ENCODE results near the gene SVIL.
"Not testable (repeated sequence)": the region's sequence is repeated elsewhere in the genome, so short reads cannot be mapped to it uniquely, and the experiment has no call there.

The SVIL gene

DNA sequence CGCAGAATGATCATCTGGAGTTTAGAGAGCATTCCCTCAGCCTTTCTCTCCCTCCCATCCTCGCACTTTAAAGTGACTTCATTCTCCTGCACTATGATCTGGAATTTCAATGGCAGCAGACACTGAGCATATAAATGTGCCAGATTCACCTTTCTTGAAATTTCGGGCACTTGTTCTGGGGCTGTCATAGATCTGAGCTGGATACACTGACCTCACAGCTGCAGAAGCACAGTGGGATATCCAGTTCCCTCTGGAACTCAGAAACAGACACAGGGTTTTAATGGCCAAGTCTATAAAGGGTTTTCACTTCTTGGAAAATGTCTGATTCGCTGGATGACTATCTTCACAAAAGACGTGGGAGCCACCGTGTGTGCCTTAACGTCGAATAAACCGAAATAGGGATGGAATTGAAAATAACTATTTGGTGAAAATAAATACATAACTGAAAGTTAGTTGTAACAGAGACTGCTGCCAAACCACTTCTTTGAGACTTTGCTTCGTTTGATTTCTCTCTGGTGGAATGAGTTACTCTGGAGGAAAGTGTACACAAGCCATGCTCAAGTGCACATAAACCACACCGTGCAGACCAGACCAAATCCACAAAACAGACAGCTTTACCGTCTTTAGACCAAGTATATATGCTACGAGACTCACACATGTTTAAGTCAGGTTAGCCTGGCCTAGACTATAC is 126.1 kb downstream of the SVIL start:
- no peak for FAIRE-seq

DNA sequence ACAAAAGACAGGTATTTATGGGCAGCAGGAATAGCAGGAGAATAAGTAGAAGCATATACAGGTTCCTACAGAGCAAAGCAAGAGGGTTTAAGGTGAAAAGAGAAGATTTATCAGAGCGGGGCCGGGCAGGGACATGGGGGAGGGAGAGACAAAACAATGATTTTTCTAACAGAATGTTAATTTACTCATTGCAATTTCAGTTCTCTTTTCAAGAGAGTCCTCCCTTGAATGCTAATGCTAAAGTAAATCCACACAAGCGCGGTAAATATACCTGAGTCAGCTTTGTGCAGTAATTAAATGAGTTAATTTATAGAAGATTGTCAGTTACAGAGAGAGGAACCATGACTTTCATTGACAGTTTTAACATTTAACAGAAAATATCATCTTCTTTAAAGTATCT is 127.0 kb downstream of the SVIL start:
- not testable (repeated sequence) for FAIRE-seq

GRCh38 chr10:29506324-29506921 is 128.3 kb downstream of the SVIL start:
- FAIRE-seq = not testable (repeated sequence)

GRCh38 chr10:29502351-29502750 is 132.4 kb downstream of the SVIL start:
- FAIRE-seq = no peak

- FAIRE-seq = no peak
Measured at GRCh38 chr10:29501692-29502091, 133.1 kb downstream of the SVIL start.

DNA sequence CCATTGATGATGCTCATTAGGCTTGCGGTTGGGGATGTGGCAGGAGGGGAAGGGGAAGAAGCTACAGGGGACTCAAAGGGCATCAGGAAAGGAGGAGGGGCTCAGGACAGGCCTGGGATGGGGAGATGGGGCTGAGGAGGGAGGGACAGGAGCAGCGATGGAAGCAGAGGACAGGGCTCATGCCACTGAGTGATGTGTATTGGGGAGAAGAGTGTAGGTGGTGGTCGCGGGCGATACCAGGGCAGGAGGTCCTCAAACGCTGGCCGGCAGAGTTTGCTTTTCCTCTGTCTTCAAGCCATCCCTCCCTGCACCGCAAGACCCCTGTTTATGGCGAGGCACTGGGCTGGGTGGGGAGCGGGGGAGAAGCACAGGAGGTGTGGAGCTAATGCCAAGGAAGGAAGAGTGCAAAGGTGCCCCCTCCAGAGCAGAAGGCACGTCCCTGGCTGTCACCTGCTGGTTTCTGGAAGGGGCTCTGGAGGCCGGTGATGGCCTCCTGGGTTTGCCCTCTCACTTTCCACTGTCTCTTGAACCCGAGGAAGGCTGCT is 134.7 kb downstream of the SVIL start:
- no peak for FAIRE-seq

DNA sequence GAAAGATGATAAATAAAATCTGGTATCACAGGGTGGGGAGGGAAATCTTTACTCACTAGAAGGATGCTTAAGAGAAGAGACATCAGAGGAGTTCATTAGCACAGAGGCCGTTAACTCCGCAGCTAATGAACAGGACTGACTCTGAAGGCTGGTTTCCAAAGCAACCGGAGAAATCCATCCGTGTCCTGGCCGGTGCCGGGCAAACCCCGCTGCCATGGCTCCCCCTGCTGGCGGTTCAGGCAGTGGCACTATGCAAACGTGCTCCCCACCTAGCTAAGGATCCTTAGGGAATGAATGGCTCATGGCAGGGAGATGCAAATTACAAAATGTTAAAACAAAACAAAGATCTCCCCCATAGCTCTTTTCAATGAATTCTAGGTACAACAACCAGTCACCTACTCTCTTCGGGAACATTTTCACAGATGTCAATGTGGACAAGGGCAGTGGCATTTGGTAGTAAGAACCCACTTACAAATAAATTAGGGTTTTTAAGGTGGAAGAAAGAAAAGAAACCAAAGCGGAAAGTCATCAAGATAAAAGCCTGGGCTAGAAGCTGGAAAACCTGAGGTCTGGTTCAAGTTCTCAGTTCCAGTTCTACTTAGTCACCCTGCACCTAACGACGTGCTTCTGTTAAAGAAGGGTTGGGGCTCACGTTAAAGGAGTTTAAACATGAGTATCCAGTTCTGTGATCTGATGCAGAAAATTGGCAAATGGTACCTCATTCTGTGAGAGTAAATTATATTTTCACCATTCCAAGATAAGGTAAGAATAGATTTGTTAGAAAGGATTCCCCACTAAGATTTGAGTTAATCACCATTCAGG is 138.2 kb downstream of the SVIL start:
- FAIRE-seq = peak; percentile 82

DNA sequence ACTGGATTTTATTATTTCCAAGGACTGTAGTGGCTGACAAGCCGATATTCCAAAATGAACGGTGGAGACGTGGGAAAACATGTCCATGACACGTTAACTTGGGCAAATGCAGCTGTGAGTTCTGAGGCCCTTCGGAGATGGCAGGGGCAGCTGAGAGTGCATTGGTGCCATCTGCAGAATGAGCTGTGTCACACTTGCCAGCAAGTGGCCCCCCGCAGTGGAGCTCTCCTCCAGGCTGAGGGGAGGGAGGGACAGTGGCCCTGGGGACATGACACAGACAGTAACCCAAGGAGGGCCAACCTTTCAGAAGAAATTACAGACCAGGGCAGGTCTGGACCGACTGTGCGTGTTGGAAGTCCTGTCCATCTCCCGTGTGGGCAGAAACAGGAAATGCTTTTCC is 139.4 kb downstream of the SVIL start:
- no peak for FAIRE-seq

GRCh38 chr10:29493697-29494096 is 141.1 kb downstream of the SVIL start:
- no peak for FAIRE-seq

GRCh38 chr10:29492774-29493173 is 142.0 kb downstream of the SVIL start:
- no peak for FAIRE-seq

DNA sequence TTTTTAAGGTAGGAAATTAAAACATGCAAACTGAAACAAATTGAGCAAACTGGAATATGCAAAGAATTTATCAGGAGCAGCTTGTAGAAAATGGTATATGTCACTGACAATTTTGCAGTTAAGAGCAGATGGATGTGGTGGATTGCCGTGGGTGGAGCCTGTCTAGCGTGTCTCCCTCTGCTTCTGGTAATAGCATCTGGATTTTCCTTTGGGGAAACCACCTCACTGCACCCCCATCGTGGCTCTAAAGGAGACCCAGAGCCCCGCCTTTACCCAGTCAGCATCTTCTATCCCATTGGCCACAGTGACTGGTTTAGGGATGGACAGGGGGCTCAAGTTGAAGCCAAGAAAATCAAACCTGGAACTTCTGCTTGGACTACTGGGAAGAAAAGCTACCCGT is 142.9 kb downstream of the SVIL start:
- no peak for FAIRE-seq

- FAIRE-seq = not testable (repeated sequence)
Measured at GRCh38 chr10:29490781-29491280, 143.9 kb downstream of the SVIL start.

- not testable (repeated sequence) for FAIRE-seq
Measured at GRCh38 chr10:29488471-29488870, 146.3 kb downstream of the SVIL start.

- FAIRE-seq = not testable (repeated sequence)
Measured at GRCh38 chr10:29487884-29488266, 146.9 kb downstream of the SVIL start.

GRCh38 chr10:29487032-29487883 is 147.5 kb downstream of the SVIL start:
- FAIRE-seq = not testable (repeated sequence)

- no peak for FAIRE-seq
Measured at GRCh38 chr10:29486433-29486832, 148.3 kb downstream of the SVIL start.

- not testable (repeated sequence) for FAIRE-seq
Measured at GRCh38 chr10:29484677-29485076, 150.1 kb downstream of the SVIL start.

DNA sequence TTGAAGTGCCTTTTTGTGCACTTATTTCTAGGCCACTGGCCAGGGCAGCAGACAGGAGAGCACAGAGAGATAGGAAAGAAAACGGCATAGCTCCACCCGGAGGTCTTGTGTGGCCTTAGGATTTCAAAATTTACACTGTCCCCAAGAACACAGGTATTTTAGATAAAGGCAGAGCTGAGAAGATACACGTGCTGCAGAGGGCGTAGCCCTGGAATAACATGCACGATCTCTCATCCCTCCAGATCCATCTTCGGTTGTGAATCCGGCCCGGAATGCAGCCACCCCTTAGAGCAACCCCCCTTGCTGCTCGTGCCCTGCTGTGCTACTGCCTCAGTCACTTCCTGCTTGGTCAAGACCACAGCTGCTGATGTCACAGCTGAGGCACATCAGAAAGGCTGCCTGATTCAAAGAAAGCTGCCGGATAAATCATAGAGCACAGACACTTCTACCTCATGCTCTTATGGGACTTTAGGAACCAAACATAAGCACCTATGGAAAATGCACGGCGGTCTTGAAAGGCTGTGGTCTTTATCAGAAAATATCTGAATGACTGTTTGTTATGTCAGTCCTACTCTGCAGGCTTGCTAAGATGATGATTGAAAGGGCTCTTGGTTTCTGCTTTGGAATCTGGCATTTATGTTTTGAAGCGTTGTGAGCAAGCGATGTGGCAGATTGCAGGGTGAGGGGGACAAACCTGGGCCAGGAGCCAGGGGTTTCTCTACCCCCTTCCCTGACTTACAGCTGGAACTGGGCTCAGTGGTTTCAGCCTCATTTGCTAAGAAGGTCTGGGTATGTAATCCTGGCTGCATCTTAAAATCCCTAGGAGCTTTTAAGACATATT is 152.0 kb downstream of the SVIL start:
- no peak for FAIRE-seq

DNA sequence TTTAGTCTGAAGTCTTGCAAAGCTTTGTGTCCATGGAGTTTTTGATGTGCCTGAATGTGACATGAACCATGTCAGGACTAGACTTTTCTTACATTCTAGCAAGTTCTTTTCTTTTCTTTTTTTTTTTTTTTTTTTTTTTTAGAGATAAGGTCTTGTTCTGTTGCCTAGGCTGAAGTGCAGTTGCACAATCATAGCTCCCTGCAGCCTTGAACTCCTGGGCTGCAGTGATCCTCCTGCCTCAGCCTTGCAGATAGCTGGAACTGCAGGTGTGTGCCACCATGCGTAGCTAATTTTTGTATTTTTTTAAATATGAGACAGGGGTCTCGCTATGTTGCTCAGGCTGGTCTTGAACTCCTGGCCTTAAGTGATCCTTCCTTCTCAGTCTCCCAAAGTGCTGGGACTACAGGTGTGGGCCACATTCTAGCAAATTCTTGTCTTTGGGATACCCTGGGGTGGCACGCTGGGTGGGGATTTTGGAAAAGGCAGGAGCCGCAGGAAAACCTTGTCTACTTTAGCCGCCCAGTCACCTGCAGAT is 152.8 kb downstream of the SVIL start:
- FAIRE-seq = no peak

- FAIRE-seq = no peak
Measured at GRCh38 chr10:29479981-29480954, 154.5 kb downstream of the SVIL start.
